B cell (primary cell): Measurements from ENCODE around the gene TRUB1.

Source experiments
- EZH2 ChIP-seq: IDR thresholded peaks from 2 replicates; pipeline ENCODE4 v1.6.1; 2012; ENCODE audit warnings: borderline replicate concordance, low read depth, mild to moderate bottlenecking, moderate library complexity, low read length; ENCODE audit not compliant: insufficient read depth, poor library complexity, severe bottlenecking
- TF ChIP-seq, protein P1 (sequence below): fragments of 200-600 bp; IDR thresholded peaks from one replicate; pipeline ENCODE4 v1.8.0; 2022; ENCODE audit warnings: antibody characterized with exemption, mild to moderate bottlenecking

DNA sequence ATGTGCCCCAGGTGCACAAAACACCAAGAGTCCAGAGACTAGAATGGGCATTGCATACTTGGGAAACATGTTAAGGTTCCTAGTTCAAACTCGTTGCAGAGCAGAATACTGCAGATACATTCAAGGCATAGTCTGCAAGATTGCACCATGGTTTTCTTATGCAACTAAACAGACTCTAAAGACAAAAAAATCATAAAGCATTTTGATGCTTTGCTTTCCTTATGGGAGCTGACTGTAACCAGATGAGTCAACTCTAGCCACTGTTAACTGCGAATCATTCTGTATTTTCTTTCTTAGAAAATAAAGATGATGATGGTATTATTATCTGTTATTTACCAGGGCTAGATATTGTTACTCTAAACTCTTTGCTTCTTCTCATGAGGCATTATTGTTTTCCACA, 19.7 kb downstream of the TRUB1 start:
- TF ChIP-seq, protein P1, sequence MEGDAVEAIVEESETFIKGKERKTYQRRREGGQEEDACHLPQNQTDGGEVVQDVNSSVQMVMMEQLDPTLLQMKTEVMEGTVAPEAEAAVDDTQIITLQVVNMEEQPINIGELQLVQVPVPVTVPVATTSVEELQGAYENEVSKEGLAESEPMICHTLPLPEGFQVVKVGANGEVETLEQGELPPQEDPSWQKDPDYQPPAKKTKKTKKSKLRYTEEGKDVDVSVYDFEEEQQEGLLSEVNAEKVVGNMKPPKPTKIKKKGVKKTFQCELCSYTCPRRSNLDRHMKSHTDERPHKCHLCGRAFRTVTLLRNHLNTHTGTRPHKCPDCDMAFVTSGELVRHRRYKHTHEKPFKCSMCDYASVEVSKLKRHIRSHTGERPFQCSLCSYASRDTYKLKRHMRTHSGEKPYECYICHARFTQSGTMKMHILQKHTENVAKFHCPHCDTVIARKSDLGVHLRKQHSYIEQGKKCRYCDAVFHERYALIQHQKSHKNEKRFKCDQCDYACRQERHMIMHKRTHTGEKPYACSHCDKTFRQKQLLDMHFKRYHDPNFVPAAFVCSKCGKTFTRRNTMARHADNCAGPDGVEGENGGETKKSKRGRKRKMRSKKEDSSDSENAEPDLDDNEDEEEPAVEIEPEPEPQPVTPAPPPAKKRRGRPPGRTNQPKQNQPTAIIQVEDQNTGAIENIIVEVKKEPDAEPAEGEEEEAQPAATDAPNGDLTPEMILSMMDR: no peak
- no peak for TF ChIP-seq EZH2
